ENCODE data around the gene FGD5.

FGD5 gene

DNA sequence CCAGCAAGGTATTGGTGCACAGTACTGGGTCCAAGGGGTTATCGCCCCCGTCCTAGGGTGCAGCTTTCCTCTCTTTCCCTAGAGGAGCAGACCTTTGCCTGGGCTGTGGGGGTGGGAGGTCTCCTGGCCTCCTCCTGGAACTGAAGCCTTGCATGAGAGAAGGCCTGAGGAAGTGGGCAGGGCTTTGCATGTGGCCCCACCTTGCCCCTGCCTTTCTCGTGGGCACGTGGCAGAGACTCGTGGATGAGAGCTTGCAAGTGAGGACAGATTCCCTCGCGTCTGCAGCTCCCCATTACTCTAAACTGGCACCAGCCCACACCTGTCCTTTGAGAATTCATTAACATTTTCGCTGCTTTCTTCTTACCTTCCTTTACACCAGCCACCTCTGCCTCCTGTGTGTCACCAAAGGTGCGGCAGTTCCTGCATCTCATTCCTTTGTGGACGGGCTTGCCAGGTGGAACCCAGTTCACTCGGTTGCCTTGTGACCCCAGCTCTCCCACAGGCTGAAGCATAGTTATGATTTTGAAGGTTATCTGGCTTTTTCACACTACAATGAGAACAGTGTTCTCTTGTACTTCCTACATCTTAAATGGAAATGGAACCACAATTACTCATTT is 87.7 kb downstream of the FGD5 start:
- no peak for DNase-seq (ENCODE audit: low spot score)

DNA sequence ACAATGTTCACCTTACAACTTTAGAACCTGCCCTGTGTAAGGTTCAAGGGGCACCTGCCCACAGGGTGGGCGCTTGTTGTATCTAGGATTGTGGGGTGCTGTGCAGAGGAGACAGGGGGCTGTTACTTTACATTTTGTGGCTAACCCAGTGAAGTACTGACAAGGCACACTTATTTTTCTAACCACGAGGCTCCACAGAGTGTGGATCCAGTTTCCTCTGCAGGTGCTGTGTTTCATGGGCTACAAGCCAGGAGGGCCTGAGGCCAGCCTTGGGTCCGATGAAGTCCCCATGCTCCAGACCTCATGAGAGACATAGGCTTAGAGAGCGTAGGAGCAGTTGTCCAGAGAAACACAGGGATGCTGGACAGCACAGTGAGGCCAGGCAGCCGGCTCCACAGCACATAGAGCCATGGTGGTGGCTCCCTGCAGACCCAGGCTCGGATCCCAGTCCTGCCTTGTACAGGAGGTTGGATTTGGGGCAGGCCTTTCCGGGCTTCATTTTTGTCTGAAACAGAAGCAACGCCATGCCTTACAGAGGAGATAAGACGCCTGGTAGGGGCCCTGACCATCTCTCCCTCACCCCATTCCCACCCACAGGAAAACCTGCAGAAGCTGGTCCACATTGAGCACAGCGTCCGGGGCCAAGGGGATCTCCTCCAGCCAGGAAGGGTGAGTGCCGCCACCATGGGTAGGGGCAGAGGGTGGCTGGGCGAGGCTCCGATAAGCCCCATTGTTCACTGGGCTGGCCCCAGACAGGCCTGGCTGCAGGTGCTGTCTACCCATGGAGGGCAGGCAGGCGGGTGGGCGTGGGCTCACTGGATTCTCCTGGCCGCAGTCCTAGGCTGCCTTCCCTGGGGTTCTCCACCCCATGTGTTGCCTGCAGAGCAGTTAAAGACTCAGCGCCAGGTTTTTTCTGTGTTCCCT is 88.5 kb downstream of the FGD5 start:
- DNase-seq (ENCODE audit: low spot score), result no peak

DNA sequence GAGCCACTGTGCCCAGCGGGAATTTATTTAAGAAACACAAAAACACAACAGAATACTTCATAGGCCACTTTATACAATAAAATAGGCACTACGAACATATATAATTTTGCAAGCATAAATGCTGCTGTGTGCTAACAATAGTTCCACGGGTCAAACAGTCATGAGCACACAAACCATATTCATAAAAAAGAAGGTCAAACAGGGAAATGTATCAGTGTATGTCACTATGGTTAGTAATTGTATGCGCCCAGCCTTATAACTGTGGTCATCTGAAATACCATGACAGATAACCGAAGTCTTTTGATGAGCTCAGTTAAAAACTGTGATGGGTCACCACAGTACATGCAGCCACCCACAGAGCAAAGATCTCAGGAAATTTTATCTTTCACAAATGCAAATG is 90.5 kb downstream of the FGD5 start:
- DNase-seq (ENCODE audit: low spot score), result no peak

DNA sequence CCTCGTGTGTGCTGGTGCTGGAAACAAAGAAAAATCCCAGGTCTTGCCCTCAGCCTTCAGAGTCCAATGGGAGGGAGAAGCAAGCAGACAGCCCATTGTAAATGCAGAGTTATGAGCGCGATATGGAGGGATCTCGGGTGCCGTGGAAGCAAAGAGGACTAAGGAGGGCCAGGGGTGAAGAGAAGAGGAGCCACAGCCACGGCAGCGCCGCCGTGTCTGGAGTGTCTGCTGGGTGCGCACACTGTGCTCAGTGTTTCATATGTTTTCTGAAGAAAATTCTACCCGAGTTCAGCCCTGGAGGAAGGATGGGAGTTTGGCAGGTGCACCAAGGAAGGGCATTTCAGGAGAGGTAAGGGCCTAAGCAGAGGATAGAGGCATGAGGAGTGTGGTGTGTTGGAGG is 92.9 kb downstream of the FGD5 start:
- DNase-seq (ENCODE audit: low spot score), result no peak

DNA sequence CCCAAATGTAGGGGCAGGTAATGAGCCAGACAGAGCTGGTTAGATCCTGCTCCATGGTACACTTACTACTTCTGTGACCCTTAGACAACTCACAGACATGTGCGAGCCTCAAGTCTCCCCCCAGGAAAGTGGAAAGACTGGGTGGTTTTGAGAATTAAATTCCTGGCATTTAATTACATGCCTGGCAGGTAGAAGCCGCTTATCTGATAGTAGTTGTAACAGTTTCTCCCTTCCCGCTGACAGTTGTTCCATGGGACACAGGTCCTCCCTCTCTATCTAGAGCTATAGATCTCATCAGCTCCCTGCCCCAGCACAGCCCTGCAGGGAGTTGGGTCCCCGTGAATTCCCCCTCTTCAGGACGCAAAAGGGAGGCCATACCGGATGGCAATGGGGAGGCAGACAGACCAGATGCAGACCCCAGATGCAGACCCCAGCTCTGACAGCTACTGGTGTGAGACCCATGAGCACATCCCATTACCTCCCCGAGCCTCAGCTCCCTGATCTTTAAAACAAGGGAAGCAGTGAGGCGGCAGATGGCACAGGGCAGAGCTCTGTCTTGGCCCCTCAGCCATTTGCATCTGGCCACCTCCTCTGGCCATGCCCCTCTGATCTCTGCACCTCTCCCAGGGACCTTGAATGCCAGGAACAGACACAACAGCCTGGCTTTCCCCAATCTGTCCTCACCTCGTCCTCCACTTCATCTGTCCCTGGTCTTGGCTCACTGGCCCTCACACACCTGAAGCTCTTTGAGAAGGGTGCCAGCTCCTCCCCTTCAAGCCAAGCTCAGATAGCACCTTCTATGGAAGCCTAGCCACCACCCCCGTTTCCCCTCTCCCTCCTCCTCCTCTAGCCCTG is 94.5 kb downstream of the FGD5 start:
- DNase-seq (ENCODE audit: low spot score), result no peak

DNA sequence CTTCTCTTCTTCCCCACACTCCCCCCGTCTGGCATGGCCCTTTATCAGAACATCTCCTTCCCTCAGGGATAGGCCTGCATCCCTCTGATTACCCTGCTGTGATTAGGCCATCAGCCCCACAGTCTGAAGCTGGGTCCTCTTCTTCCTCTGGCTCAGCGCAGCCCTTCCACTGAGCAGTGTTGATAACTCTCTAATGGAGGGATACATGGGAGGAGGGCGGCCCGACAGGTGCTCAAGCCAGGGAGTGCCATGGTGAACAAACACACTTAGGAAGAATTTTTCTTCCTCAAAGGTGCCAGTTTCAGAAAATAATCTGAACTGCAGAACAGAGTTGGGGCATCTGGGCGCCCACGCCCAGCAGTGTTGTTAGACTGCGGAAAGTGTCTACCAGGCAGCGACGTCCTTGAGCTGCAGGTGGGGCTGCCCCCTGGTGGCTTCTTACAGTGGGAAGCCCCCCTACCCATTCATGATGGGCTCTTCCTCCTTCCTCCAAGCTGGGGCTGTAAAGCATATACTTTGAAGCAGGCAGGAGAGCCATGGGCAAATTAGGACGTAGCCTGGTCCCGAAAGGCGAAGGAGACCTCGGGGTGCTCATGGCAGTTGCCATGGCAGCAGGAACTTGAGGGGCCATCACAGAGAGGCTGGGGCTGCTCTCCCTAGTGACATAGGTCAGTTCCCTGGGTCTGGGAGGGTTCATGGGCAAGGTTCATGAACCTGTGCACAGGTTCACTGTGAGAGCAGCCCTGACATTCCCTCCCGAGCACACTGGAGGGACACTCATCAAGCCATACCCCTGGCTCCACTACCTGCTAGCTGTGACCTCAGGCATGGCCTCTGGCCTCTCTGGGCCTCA is 95.4 kb downstream of the FGD5 start:
- DNase-seq (ENCODE audit: low spot score), result no peak

DNA sequence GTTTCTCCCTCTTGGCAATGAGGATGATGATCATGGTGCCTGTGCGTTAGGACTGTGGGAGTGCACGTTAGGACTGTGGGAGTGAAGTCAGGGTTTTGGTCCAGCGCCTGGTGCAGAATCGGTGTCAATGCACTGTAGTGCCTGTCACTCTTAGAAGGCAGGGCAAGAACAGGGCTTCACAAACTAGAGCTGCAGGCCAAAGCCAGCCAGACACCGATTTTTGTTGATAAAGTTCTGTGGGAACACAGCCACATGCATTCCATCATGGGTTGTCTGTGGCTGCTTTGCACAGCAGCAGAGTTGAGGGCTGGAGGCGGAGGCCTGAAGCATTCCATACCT is 96.0 kb downstream of the FGD5 start:
- DNase-seq (ENCODE audit: low spot score), result no peak

DNA sequence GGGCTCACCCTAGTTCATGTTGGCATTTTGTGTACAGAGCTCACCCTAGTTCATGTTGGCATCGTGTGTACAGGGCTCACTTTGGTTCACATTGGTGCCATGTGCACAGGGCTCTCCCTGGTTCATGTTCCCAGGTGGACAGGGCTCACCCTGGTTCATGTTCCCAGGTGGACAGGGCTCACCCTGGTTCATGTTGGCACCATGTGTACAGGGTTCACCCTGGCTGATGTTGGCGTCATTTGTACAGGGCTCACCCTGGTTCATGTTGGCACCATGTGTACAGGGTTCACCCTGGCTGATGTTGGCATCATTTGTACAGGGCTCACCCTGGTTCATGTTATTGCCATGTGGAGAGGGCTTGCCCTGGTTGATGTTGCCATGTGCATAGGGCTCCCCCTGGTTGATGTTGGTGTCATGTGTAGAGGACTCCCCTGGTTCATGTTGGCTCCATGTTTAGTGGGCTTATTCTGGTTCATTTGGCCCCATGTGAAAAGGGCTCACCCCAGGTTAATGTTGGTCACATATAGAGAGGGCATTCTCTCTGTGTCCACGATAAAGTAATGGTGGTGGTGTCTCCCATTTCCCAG is 97.0 kb downstream of the FGD5 start:
- no peak for DNase-seq (ENCODE audit: low spot score)

DNA sequence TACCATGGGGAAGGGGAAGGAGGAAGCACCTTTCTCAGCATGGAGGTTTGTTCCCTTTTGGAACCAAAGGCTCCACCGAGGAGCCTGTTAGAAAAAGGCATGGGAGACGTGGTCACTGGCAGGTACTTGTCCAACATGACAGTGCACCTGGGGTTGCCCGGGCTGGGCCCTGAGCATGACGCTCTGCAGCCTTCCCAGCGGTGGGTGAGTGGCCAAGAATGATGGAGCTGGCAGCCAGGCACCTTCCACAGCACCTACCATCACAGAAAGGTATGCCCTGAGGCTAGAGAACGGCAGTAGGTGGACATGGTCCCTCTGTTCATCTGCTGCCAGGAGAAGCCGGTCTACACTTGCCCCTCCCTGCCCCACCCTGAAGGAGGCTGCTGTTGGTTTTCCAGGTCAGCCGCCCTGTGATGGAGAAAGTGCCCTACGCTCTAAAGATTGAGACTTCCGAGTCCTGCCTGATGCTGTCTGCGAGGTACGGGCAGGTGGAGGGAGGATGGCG is 99.6 kb downstream of the FGD5 start:
- DNase-seq (ENCODE audit: low spot score), result no peak

DNA sequence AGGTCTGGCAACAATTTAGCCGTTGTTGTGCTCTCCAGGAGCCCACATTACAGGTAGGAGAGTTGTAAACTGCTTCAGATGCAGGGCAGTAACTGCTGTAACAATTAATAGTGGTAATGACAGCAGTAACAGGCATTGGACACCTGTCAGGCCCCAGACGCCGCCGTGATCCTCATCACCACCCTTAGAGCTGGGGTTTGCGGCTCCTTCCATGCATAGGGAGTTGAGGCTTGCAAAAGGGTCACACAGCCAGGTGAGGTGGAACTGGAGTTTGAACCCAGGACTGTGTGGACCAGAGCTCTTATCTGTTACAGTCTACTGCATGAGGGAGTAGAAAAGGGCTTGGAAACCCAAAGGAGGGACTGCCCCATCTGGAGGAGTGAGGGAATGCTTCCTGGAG is 101.8 kb downstream of the FGD5 start:
- DNase-seq (ENCODE audit: low spot score), result no peak

DNA sequence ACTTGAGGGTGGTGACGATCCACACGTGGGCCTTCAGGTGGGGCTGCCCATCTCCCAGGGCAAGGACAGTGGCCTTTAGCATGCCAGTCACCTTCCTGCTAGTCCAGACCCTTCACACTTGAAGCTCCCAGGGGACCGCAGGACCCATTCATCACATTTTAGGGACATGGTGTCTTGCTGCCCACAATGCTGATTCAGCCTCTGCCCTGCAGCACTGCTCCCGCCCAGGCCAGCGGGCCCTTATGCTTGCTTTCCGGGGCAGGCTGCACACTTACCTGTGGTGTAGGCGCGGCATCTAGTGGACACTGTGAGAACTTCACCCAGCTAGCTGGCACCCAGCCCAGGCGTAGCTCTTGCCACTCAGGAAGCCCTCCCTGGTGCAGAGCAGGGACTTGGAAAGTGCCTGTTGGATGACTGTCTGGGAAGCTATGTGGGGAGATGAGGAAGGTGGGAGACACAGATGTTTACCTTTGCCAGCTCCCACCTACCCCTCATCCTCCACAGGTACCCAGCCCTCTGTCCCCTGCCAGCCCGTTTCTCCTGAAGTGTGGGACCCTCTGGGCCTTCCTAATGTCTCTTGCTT is 102.4 kb downstream of the FGD5 start:
- DNase-seq (ENCODE audit: low spot score), result peak; percentile 81

DNA sequence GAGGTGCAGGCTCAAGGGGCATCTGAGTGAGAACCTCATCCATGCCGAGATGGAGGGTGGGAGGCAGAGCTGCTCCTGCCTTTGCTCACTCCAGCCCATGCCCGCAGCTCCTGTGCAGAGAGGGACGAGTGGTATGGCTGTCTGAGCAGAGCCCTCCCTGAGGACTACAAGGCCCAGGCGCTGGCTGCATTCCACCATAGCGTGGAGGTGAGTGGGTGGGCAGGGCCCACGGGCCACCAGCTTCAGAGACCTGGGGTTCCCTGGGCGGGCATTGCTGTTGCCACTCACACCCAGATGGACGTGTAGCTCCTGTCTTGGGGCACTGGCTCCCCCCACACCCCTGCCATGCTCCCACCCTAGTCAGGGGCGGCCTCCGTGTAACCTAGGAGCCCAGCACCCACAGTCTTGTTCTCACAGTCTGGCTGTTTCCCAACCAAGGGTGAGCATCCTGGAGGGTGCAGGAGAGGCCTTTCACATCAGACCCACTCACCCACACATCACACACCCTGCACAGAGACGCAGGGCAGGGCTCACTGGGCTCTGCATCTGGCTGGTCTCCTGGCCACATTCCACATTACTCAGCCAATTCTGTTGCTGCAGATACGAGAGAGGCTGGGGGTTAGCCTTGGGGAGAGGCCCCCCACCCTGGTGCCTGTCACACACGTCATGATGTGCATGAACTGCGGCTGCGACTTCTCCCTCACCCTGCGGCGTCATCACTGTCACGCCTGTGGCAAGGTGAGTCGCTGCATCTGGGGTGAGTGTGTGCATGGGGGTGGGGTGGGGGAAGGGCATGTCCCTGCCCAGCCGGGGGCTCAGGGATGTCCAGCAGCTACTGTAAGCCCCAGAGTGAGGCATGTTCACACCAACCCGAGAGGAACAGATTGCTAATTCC is 103.3 kb downstream of the FGD5 start:
- no peak for DNase-seq (ENCODE audit: low spot score)

DNA sequence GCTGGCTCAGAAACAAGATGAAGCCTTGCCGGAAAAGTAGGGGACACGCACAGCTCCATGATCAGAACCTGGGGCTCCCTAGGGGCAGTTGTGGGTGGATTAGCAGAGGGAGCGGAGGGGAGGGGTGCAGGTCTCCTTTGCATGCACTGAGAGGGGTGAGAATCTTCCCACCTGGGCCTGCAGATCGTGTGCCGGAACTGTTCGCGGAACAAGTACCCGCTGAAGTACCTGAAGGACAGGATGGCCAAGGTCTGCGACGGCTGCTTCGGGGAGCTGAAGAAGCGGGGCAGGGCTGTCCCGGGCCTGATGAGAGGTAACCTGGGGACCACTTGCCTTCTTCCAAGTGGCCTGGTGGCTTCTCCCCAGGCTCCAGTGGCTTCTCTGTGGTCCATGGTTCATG is 104.1 kb downstream of the FGD5 start:
- no peak for DNase-seq (ENCODE audit: low spot score)

DNA sequence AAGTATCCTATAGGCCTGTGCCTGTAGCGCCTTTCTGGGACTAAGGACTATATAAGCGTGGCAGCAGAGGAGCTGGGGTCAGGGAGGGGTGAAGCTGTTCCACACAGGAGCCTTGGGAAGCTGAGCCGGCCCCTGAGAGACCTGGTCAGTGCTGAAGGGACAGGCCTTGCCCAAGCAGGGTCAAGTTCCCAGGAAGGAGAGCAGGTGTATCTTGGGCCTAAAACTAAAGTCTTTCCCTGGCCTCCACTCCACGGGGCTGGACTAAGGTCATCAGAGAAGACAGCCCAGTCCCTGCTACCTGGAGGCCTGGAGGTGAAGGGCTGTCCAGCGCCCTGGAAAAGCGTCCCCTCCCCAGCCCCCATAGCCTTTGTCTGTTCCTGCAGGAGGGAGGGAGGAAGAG is 104.7 kb downstream of the FGD5 start:
- no peak for DNase-seq (ENCODE audit: low spot score)

DNA sequence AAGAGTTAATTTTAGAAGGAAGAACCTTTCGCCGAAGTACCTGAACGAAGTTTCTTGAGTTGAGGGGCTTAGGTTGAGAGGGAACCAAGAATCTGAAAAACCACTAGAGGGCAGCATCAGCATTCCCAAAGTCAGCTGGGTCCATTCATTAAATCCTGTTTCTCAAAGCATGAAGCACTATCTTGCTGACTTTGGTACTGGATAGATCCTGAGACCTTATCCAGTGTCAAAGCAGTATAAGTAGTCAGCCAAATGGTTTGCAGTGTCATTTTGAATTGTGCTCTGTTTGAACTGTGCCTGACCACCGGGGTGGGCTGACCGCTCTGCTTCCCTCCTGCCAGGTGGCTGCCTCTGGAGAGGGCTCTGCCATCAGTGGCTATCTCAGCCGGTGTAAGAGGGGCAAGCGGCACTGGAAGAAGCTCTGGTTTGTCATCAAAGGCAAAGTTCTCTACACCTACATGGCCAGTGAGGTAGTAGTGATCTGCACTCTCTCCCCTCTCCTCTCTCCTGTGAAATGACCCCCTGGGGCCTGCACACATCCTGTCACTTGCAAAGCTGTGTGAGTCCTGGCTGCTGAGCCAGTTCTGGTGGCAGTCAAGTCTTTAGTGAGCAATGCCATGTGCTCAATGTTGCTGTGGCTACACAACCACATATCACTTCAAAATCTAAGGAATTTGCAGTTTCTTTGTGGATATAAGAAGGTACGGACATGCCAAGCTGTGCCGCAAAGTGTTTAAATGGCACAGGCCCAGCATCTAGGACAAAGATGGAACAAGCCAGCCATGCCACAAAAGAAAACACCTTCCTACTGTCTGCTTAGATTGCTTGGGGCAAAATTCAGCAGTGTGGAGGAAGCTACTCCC is 107.2 kb downstream of the FGD5 start:
- DNase-seq (ENCODE audit: low spot score), result peak; percentile 43

DNA sequence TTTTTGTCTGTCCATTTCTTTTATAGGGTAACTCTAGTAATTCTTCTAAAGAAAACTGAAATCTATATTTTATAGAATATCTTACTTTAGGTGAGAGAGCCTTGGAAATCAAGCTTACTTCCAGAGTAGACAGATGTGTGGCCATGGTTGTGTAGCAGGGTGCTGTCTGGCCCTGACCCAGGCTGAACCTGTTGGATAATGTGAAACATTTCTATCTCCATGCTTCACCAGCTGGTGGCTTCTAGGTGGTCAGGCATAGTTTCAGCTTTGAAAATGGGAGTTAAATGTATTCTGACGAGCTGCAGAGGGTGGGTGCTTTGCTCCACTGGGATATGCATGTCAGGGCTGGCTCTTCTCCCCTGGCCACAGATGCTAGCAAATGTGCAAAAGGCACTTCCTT is 107.8 kb downstream of the FGD5 start:
- no peak for DNase-seq (ENCODE audit: low spot score)

DNA sequence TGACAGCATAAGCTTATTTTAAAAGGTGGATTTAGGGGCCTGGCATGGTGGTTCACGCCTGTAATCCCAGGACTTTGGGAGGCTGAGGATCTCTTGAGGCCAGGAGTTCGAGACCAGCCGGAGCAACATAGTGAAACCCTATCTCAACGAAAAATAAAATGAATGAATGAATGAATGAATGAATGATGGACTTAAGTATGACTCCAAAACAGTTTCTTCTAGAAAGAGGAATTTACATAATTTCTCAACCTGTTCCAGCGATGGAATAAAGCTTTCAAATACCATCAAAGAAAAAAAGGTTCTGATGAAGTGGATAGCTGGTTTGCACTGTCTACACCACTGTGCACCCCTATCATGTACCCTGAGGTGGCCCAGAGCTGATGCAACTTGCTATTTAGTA is 108.5 kb downstream of the FGD5 start:
- no peak for DNase-seq (ENCODE audit: low spot score)

DNA sequence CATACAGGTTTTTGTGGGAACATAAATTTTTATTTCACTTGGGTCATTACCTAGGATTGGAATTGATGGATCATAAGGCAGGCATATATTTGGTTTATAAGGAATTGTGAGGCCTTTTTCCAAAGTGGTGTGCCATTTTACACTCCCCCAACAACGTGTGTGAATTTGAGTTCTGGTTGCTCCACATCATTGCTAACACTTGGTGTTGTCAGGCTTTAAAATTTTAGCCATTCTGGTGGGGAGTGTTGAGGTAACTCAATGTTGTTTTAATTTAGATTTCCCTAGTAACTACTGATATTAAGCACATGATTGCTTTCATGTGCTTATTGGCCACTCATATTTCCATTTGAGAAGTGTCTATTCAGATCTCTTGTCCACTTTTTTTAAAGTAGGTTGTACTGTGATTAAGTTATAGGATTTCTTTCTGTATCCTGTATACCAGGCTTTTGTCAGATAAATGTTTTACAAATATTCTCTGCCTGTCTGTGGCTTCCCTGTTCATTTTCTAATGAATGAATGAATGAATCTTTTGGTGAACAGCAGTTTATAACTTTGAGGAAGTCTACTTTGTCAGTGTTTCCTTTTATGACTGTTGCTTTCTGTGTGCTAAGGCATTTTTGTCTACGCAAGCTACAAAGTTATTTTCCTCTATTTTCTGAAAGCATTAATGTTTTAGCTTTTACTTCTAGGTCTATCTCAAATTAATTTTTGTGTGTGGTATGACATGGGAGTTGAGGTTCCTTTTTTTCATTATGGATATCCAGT is 110.7 kb downstream of the FGD5 start:
- DNase-seq (ENCODE audit: low spot score), result no peak
